ENCODE measurements around the gene ZNF827. TPM values are rescaled to one million over a fixed set of nuclear protein-coding genes. Genes with fewer than 3 reads are reported as not detected.

ZNF827 gene
- total RNA-seq, 1 experiment from 2014 or later, result 1.8 TPM

GRCh38 chr4:145786261-145786660, 152.4 kb downstream of the ZNF827 start:
- DNase-seq (ENCODE audit: low read depth), result no peak
- in situ Hi-C loops (cut with HindIII; ENCODE audit: low pct_unique_long_range_greater_than_20kb, low sequenced_read_pairs), result no loop called here

GRCh38 chr4:145785391-145786008, 153.1 kb downstream of the ZNF827 start:
- in situ Hi-C loops (cut with HindIII; ENCODE audit: low pct_unique_long_range_greater_than_20kb, low sequenced_read_pairs), result no loop called here
- no peak for DNase-seq (ENCODE audit: low read depth)

GRCh38 chr4:145784036-145784435, 154.6 kb downstream of the ZNF827 start:
- no peak for DNase-seq (ENCODE audit: low read depth)
- in situ Hi-C loops (cut with HindIII; ENCODE audit: low pct_unique_long_range_greater_than_20kb, low sequenced_read_pairs), result no loop called here

GRCh38 chr4:145782756-145783155, 155.9 kb downstream of the ZNF827 start:
- in situ Hi-C loops (cut with HindIII; ENCODE audit: low pct_unique_long_range_greater_than_20kb, low sequenced_read_pairs), result no loop called here
- DNase-seq (ENCODE audit: low read depth), result no peak

GRCh38 chr4:145781351-145781750, 157.3 kb downstream of the ZNF827 start:
- in situ Hi-C loops (cut with HindIII; ENCODE audit: low pct_unique_long_range_greater_than_20kb, low sequenced_read_pairs), result no loop called here
- no peak for DNase-seq (ENCODE audit: low read depth)

GRCh38 chr4:145779319-145779801, 159.3 kb downstream of the ZNF827 start:
- in situ Hi-C loops (cut with HindIII; ENCODE audit: low pct_unique_long_range_greater_than_20kb, low sequenced_read_pairs), result no loop called here
- no peak for DNase-seq (ENCODE audit: low read depth)

- no peak for DNase-seq (ENCODE audit: low read depth)
- in situ Hi-C loops (cut with HindIII; ENCODE audit: low pct_unique_long_range_greater_than_20kb, low sequenced_read_pairs), result no loop called here
These were observed 162.4 kb downstream of the ZNF827 start for GRCh38 chr4:145776208-145776607.

GRCh38 chr4:145775406-145775805, 163.2 kb downstream of the ZNF827 start:
- DNase-seq (ENCODE audit: low read depth), result no peak
- in situ Hi-C loops (cut with HindIII; ENCODE audit: low pct_unique_long_range_greater_than_20kb, low sequenced_read_pairs), result no loop called here

GRCh38 chr4:145774473-145774872, 164.2 kb downstream of the ZNF827 start:
- in situ Hi-C loops (cut with HindIII; ENCODE audit: low pct_unique_long_range_greater_than_20kb, low sequenced_read_pairs), result no loop called here
- no peak for DNase-seq (ENCODE audit: low read depth)

- no peak for DNase-seq (ENCODE audit: low read depth)
- in situ Hi-C loops (cut with HindIII; ENCODE audit: low pct_unique_long_range_greater_than_20kb, low sequenced_read_pairs), result no loop called here
These were observed 164.9 kb downstream of the ZNF827 start for GRCh38 chr4:145773581-145774234.

- in situ Hi-C loops (cut with HindIII; ENCODE audit: low pct_unique_long_range_greater_than_20kb, low sequenced_read_pairs), result no loop called here
These were observed 166.3 kb downstream of the ZNF827 start for GRCh38 chr4:145772347-145772746.

GRCh38 chr4:145770124-145770523, 168.5 kb downstream of the ZNF827 start:
- no peak for DNase-seq (ENCODE audit: low read depth)
- in situ Hi-C loops (cut with HindIII; ENCODE audit: low pct_unique_long_range_greater_than_20kb, low sequenced_read_pairs), result no loop called here

More at GRCh38 chr4:145772347-145772746, 166.3 kb downstream of the ZNF827 start:
- DNase-seq (ENCODE audit: low read depth), result no peak

- DNase-seq (ENCODE audit: low read depth), result no peak
- in situ Hi-C loops (cut with HindIII; ENCODE audit: low pct_unique_long_range_greater_than_20kb, low sequenced_read_pairs), result no loop called here
These were observed 169.1 kb downstream of the ZNF827 start for GRCh38 chr4:145769450-145770037.

- no peak for DNase-seq (ENCODE audit: low read depth)
- in situ Hi-C loops (cut with HindIII; ENCODE audit: low pct_unique_long_range_greater_than_20kb, low sequenced_read_pairs), result no loop called here
These were observed 172.3 kb downstream of the ZNF827 start for GRCh38 chr4:145766273-145766672.

GRCh38 chr4:145763399-145763798, 175.2 kb downstream of the ZNF827 start:
- in situ Hi-C loops (cut with HindIII; ENCODE audit: low pct_unique_long_range_greater_than_20kb, low sequenced_read_pairs), result no loop called here
- no peak for DNase-seq (ENCODE audit: low read depth)

- DNase-seq (ENCODE audit: low read depth), result no peak
- in situ Hi-C loops (cut with HindIII; ENCODE audit: low pct_unique_long_range_greater_than_20kb, low sequenced_read_pairs), result no loop called here
These were observed 175.9 kb downstream of the ZNF827 start for GRCh38 chr4:145762719-145763118.

GRCh38 chr4:145760961-145761929, 177.4 kb downstream of the ZNF827 start:
- DNase-seq (ENCODE audit: low read depth), result no peak
- in situ Hi-C loops (cut with HindIII; ENCODE audit: low pct_unique_long_range_greater_than_20kb, low sequenced_read_pairs), result no loop called here

GRCh38 chr4:145760176-145760575, 178.4 kb downstream of the ZNF827 start:
- DNase-seq (ENCODE audit: low read depth), result no peak
- in situ Hi-C loops (cut with HindIII; ENCODE audit: low pct_unique_long_range_greater_than_20kb, low sequenced_read_pairs), result no loop called here
